Activated naive CD4-positive, alpha-beta T cell treated with anti-CD3 and anti-CD28 coated beads, Interleukin-2, amount 50 U/mL, for 24 hours (primary cell): ENCODE measurements around the gene FMR1NB.

Source experiments
- H3K27ac Mint-ChIP-seq: one replicate; pipeline ENCODE4 v1.8.0; 2021; ENCODE audit warnings: mild to moderate bottlenecking, mixed read lengths
- H3K27me3 Mint-ChIP-seq: one replicate; pipeline ENCODE4 v1.8.0; 2021; ENCODE audit warnings: mixed read lengths
- H3K36me3 Mint-ChIP-seq: one replicate; pipeline ENCODE4 v1.8.0; 2021; ENCODE audit warnings: mixed read lengths
- H3K4me1 Mint-ChIP-seq: one replicate; pipeline ENCODE4 v1.8.0; 2021; ENCODE audit warnings: mixed read lengths
- H3K4me3 Mint-ChIP-seq: one replicate; pipeline ENCODE4 v1.8.0; 2021; ENCODE audit warnings: mild to moderate bottlenecking, mixed read lengths
- H3K9me3 Mint-ChIP-seq: one replicate; pipeline ENCODE4 v1.8.0; 2021; ENCODE audit warnings: mixed read lengths

FMR1NB gene

DNA sequence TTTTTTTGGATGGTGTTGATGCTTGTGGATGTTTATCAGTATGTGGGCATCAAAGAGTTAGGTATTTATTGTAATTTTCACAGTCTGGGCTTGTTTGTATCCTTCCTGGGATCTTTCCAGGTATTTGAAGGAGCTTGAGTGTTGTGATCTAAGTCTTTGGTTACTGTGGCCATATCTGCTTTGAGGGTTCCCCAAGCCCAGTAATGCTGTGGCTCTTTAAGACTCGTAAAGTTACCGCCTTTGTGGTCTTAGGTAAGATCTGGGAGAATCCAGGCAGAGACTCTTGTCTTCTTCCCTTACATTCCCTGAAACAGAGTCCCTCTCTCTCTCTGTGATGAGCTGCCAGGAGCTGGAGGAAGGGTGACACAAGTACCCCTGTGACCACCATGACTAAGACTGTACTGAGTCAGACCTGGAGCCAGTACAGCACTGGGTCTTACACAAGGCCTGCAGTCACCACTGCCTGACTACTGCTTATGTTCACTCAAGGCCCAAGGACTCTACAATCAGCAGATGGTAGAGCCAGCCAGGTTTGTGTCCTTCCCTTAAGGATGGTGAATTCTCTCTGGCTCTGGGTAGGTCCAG, 62.2 kb downstream of the FMR1NB start:
- Mint-ChIP-seq H3K36me3 (no peaks in the 10 kb centered on the region), H3K9me3 (no peaks in the 10 kb centered on the region), H3K4me1 (no peaks in the 10 kb centered on the region), H3K27me3 (no peaks in the 10 kb centered on the region), H3K4me3 (no peak overlapping the region), H3K27ac (no peak overlapping the region)

DNA sequence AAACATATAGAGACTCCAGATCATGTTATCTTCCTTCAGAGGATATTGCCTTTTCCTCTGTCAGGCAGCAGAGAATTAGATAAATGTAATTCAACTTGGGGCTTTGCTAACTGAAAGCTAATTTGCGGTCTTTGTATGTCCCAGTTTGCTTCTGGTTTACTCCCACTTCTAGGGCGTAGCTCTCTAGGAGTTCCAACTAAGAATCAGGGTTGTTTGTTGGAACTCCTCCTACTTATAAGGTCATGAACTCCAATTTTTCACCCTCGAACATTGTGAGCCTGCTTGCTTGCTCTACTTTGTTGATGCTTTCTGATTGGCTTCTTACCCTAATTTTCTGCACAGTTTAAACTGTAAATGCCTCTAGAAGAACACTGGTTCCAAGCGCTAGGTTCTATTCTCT, 66.1 kb downstream of the FMR1NB start:
- Mint-ChIP-seq H3K4me3 (no peak overlapping the region), H3K4me1 (no peaks in the 10 kb centered on the region), H3K27ac (no peak overlapping the region)

DNA sequence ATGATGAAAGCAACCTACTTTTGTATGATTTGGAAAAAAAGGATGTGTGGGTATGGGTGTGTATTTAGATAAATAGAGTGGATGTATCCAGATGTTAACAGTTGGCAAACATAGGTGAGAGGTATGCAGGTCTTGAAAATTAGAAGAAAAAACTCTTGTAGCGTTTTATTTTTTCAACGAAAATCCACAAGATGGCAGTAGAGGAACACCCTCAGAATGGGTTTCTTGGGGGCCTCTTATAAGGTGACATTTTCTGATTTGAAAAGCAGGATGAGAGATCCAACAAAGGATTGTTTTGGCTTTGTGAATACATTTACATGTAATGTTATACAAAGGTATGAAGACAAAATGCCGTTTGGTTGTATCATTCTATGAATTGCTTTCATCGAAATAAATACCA, 68.3 kb downstream of the FMR1NB start:
- H3K4me1 Mint-ChIP-seq, result no peaks in the 10 kb centered on the region

More for the DNA sequence above, 66.1 kb downstream of the FMR1NB start:
- no peaks in the 10 kb centered on the region for H3K36me3 Mint-ChIP-seq
- no peaks in the 10 kb centered on the region for H3K9me3 Mint-ChIP-seq
- H3K27me3 Mint-ChIP-seq, result no peaks in the 10 kb centered on the region

DNA sequence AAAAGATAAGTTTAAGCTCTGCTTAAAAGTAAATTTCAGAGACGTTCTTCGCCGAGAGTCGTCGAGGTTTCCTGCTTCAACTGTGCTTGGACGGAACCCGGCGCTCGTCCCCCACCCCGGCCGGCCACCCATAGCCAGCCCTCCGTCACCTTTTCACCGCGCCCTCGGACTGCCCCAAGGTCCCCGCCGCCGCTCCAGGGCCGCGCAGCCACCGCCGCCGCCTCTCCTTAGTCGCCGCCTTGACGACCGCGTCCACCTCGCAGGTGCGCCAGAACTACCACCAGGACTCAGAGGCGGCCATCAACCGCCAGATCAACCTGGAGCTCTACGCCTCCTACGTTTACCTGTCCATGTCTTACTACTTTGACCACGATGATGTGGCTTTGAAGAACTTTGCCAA, 70.8 kb downstream of the FMR1NB start:
- no peak overlapping the region for H3K4me3 Mint-ChIP-seq
- H3K36me3 Mint-ChIP-seq, result no peaks in the 10 kb centered on the region
- H3K4me1 Mint-ChIP-seq, result no peaks in the 10 kb centered on the region
- H3K27ac Mint-ChIP-seq, result no peak overlapping the region
- no peaks in the 10 kb centered on the region for H3K27me3 Mint-ChIP-seq
- H3K9me3 Mint-ChIP-seq, result no peaks in the 10 kb centered on the region

More for the DNA sequence above, 68.3 kb downstream of the FMR1NB start:
- H3K36me3 Mint-ChIP-seq, result no peaks in the 10 kb centered on the region
- H3K4me3 Mint-ChIP-seq, result no peak overlapping the region
- H3K9me3 Mint-ChIP-seq, result no peaks in the 10 kb centered on the region
- no peaks in the 10 kb centered on the region for H3K27me3 Mint-ChIP-seq
- no peak overlapping the region for H3K27ac Mint-ChIP-seq

DNA sequence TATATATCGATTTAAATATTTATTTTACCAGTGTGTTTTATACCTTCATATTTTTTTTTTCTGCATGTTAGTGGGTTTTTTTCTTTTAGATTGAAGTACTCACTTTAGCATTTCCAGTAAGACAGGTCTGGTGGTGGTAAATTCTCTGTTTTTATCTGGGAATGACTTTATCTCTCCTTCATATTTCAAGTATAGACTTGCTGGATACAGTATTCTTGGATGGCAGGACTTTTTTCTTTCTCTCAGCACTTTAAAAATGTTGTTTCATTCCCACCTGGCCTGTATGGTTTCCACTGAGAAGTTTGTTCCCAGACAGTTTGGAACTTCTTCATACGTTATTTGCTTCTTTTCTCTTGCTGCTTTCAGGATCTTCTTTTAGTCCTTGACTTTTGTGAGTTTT, 86.1 kb downstream of the FMR1NB start:
- no peaks in the 10 kb centered on the region for H3K4me1 Mint-ChIP-seq
- H3K4me3 Mint-ChIP-seq, result no peak overlapping the region
- H3K27ac Mint-ChIP-seq, result no peak overlapping the region
- peaks cover 1% of the 10 kb centered on the region for H3K36me3 Mint-ChIP-seq
- H3K9me3 Mint-ChIP-seq, result no peaks in the 10 kb centered on the region
- H3K27me3 Mint-ChIP-seq, result peaks cover 2% of the 10 kb centered on the region

DNA sequence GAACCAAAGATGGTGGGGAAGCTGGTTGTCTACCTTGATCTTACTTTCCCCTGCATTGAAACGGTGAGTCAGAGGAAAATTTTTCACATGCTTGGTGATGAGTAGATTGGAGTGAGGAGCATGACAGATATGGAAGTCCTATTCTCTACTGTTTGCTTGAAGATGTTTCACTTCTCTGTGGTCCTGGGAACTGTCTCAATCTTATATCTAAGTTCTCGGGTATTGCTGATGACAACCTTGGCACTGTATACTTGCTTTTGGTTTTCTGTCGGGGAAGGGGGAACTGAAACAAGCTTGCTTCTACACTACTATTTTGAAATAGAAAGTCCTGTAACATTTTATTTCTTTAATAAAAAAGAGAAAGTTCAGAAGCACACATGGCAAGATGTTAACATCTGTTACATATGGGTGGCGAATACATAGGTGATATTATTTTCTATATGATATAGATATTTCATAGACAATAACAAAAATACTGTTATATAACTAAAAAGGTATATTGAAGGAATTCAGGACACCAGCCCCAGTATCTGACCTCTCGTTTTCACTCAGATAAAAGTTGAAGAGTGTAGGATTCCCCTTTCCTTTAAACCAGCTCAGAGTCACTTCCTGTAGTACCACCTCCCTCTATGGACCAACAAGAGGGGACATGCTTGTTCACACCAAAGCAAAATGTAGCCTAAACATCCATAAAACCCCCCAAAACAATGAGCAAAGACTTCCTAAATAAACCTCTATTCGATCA, 88.8 kb downstream of the FMR1NB start:
- peaks cover 1% of the 10 kb centered on the region for H3K36me3 Mint-ChIP-seq
- H3K27ac Mint-ChIP-seq, result no peak overlapping the region
- H3K27me3 Mint-ChIP-seq, result peaks cover 2% of the 10 kb centered on the region
- H3K4me1 Mint-ChIP-seq, result no peaks in the 10 kb centered on the region
- H3K4me3 Mint-ChIP-seq, result no peak overlapping the region
- no peaks in the 10 kb centered on the region for H3K9me3 Mint-ChIP-seq

DNA sequence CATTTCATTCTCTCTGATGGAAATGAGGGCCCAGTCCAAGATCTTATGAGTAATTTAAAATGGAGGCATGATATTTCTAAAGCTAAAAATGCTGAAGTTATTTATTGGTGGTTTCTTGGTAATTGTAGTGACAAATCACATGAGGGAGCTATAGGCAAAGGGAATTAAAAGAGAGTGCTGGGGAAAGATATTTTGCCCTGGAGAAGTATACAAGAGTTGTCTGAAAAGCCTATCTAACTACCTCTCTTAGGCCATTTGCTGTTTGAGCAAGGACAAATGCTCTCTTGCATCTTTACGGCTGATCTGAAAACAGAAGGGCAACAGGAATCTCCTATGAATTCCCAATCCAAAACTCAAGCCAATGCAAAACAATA, 89.4 kb downstream of the FMR1NB start:
- peaks cover 2% of the 10 kb centered on the region for H3K27me3 Mint-ChIP-seq
- no peaks in the 10 kb centered on the region for H3K9me3 Mint-ChIP-seq
- H3K4me3 Mint-ChIP-seq, result no peak overlapping the region
- no peak overlapping the region for H3K27ac Mint-ChIP-seq
- no peaks in the 10 kb centered on the region for H3K4me1 Mint-ChIP-seq
- peaks cover 1% of the 10 kb centered on the region for H3K36me3 Mint-ChIP-seq
